Measurements from ENCODE around the gene SLC16A8. TPM values are rescaled to one million over a fixed set of nuclear protein-coding genes. Genes with fewer than 3 reads are reported as not detected.
A peak's percentile ranks its signal among the peaks of the same experiment; 100 is the strongest.

SLC16A8 gene
- total RNA-seq, 1 donor from 2014 or later, result 0.26 TPM

DNA sequence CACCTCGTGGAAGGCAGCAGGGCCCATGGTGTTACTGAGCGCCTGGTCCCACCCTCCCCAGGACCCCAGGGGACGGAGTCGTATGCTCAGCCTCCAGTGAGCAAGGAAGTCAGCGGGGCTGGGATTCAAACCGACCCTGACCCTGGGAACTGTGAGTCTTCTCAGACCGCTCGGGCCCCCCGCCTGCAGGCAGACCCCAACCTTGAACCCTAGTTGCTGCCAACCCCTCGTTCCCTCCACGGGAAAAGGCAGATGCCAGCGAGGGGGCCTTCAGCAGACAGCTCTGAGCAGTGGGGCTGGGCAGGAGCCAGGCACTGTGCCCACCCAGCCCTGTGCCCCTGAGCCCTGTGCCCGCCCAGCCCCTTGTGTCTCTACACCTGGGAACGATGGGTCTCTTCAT lies 6.4 kb downstream of the SLC16A8 start:
- H3K9me3 Mint-ChIP-seq, result no peaks in the 10 kb centered on the region
- H3K4me1 Mint-ChIP-seq, result peaks cover 9% of the 10 kb centered on the region
- TF ChIP-seq, protein P1, sequence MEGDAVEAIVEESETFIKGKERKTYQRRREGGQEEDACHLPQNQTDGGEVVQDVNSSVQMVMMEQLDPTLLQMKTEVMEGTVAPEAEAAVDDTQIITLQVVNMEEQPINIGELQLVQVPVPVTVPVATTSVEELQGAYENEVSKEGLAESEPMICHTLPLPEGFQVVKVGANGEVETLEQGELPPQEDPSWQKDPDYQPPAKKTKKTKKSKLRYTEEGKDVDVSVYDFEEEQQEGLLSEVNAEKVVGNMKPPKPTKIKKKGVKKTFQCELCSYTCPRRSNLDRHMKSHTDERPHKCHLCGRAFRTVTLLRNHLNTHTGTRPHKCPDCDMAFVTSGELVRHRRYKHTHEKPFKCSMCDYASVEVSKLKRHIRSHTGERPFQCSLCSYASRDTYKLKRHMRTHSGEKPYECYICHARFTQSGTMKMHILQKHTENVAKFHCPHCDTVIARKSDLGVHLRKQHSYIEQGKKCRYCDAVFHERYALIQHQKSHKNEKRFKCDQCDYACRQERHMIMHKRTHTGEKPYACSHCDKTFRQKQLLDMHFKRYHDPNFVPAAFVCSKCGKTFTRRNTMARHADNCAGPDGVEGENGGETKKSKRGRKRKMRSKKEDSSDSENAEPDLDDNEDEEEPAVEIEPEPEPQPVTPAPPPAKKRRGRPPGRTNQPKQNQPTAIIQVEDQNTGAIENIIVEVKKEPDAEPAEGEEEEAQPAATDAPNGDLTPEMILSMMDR (conservative IDR thresholded peaks at IDR 0.05), result no peak
- no peak for DNase-seq (ENCODE audit: low read depth, low spot score)
- peaks cover 4% of the 10 kb centered on the region for H3K27me3 Mint-ChIP-seq (ENCODE audit: low read depth)
- no peak overlapping the region for H3K27ac Mint-ChIP-seq (ENCODE audit: unreplicated experiment)
- no peaks in the 10 kb centered on the region for H3K36me3 Mint-ChIP-seq (ENCODE audit: low read depth)
- no peak overlapping the region for H3K4me3 Mint-ChIP-seq

DNA sequence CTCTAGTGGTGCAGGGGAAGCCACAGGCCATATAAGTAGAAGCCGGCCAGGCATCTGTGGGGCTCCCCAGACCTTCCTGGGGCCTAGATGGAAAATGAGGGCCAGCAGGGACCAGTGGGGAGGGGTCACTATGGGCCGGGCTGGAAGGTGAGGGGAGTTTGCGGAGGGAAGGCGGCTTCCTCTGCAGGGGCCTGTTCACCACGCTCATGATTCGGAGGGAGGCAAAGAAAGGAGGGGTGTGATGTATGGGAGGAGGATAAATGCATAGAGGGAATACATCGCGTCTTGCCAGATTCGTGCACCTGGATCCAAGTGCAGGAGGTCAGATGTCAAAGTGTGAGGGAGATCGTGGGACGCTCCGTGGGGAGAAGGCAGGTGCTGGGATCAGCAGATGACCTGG lies 6.9 kb downstream of the SLC16A8 start:
- TF ChIP-seq, protein P1 (conservative IDR thresholded peaks at IDR 0.05), result no peak
- Mint-ChIP-seq H3K4me3 (no peak overlapping the region), H3K27me3 (ENCODE audit: low read depth) (peaks cover 4% of the 10 kb centered on the region), H3K36me3 (ENCODE audit: low read depth) (no peaks in the 10 kb centered on the region), H3K27ac (ENCODE audit: unreplicated experiment) (no peak overlapping the region), H3K9me3 (no peaks in the 10 kb centered on the region), H3K4me1 (peaks cover 9% of the 10 kb centered on the region)
- DNase-seq (ENCODE audit: low read depth, low spot score), result no peak

GRCh38 chr22:38075961-38076360 lies 8.0 kb downstream of the SLC16A8 start:
- peaks cover 4% of the 10 kb centered on the region for H3K27me3 Mint-ChIP-seq (ENCODE audit: low read depth)
- no peak overlapping the region for H3K4me3 Mint-ChIP-seq
- H3K36me3 Mint-ChIP-seq (ENCODE audit: low read depth), result no peaks in the 10 kb centered on the region
- H3K27ac Mint-ChIP-seq (ENCODE audit: unreplicated experiment), result no peak overlapping the region
- H3K4me1 Mint-ChIP-seq, result peaks cover 9% of the 10 kb centered on the region
- H3K9me3 Mint-ChIP-seq, result no peaks in the 10 kb centered on the region
- DNase-seq (ENCODE audit: low read depth, low spot score), result no peak
- TF ChIP-seq, protein P1 (conservative IDR thresholded peaks at IDR 0.05), result no peak

DNA sequence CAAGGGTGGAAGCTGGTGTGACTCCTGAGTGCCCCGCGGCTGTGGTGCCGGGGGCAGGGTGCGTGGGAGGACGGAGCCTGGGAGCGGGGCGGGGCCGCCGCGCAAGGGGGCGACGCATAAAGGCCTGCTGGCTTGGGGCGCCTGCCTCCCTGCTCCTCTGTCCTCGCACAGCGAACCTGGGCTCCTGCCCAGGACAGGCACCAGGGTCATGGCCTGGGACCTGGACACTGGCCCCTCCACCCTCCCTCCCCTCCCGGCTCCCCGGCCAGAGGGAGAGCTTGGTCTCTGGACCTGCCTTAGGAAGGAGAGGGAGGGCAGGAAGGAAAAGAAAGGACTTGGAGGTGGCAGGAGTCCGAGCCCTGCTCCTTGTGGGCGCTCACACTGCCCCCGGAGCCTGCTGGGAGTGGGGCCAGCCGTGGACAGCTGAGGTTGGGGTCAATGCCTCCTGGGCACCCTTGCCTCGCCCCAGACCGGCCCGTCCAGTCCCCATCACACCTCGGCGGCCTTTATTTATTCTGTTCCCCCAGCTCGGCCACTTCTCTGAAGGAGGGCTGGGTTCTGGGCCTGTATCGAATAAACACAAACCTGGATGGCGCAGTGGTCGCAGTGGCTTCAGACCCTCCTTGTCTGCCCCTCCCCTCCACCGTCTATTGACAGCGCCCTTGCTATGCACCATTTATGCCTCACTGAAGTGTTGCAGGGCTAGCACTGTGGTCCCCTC lies 8.7 kb downstream of the SLC16A8 start:
- Mint-ChIP-seq H3K4me3 (peak overlapping the region; percentile 38), H3K27me3 (ENCODE audit: low read depth) (peaks cover 4% of the 10 kb centered on the region), H3K9me3 (no peaks in the 10 kb centered on the region), H3K36me3 (ENCODE audit: low read depth) (no peaks in the 10 kb centered on the region), H3K27ac (ENCODE audit: unreplicated experiment) (no peak overlapping the region), H3K4me1 (peaks cover 14% of the 10 kb centered on the region)
- DNase-seq (ENCODE audit: low read depth, low spot score), result no peak
- TF ChIP-seq, protein P1 (conservative IDR thresholded peaks at IDR 0.05), result no peak

DNA sequence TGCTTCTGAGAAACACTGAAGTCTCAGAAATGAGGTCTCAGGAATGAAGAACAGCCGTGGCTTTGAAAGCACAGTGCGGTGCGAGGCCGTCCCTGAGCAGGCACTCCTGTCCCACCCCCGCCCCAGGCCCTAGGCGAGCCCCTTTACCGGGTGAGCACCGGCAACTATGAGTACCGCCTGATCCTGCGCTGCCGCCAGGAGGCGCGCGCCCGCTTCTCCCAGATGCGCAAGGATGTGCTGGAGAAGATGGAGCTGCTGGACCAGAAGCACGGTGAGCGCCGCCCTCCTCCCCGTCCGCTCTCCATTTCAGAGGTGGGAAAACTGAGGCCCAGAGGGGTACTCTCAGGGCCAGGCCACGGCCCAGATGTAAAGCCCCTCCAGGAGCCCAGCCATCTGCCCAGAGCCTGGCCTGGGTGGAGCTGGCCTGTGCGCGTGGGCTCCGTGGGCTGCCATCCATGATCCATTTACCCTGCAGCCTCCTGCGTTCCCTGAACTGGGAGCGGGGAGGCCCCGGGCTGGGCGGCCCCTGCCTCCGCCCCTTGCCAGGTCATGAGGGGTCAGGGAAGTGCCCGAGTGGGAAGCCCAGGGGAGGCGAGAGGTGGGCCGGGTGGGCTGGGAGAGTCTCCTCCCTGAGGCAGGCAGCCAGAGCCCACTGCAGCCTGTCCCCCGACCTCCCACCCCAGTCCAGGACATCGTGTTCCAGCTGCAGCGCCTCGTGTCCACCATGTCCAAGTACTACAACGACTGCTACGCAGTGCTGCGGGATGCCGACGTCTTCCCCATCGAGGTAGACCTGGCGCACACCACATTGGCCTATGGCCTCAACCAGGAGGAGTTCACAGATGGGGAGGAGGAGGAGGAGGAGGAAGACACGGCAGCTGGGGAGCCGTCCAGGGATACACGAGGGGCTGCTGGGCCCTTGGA lies 9.5 kb downstream of the SLC16A8 start:
- Mint-ChIP-seq H3K4me3 (no peak overlapping the region), H3K27ac (ENCODE audit: unreplicated experiment) (no peak overlapping the region), H3K9me3 (no peaks in the 10 kb centered on the region), H3K36me3 (ENCODE audit: low read depth) (no peaks in the 10 kb centered on the region), H3K27me3 (ENCODE audit: low read depth) (peaks cover under 1% of the 10 kb centered on the region), H3K4me1 (peaks cover 23% of the 10 kb centered on the region)
- no peak for DNase-seq (ENCODE audit: low read depth, low spot score)
- TF ChIP-seq, protein P1 (conservative IDR thresholded peaks at IDR 0.05), result peak; percentile 50

All from neural crest cell (in vitro differentiated cells).